NCI-H187 (cell line): ENCODE data around the gene SOX12.
"Not testable (repeated sequence)": the region's sequence is repeated elsewhere in the genome, so short reads cannot be mapped to it uniquely, and the experiment has no call there.

ENCODE experiments used
- DNase-seq, 2 experiments: peaks; one replicate each; lab custom pipeline; 2025; lab: John Stamatoyannopoulos, UW

The SOX12 gene

GRCh38 chr20:362271-363254 lies 37.2 kb downstream of the SOX12 start:
- no peak for DNase-seq

- DNase-seq = no peak
Measured at GRCh38 chr20:363319-364078, 38.1 kb downstream of the SOX12 start.

- no peak for DNase-seq
Measured at GRCh38 chr20:364905-365794, 39.8 kb downstream of the SOX12 start.

GRCh38 chr20:366041-366718 lies 40.8 kb downstream of the SOX12 start:
- DNase-seq = no peak

- DNase-seq = no peak
Measured at GRCh38 chr20:366719-367485, 41.5 kb downstream of the SOX12 start.

GRCh38 chr20:367486-367887 lies 42.1 kb downstream of the SOX12 start:
- DNase-seq = no peak

GRCh38 chr20:368915-369314 lies 43.6 kb downstream of the SOX12 start:
- DNase-seq = no peak

- no peak for DNase-seq
Measured at GRCh38 chr20:370151-370600, 44.8 kb downstream of the SOX12 start.

GRCh38 chr20:370977-371754 lies 45.8 kb downstream of the SOX12 start:
- DNase-seq = no peak

- no peak for DNase-seq
Measured at GRCh38 chr20:371755-372542, 46.6 kb downstream of the SOX12 start.

- not testable (repeated sequence) for DNase-seq
Measured at GRCh38 chr20:372543-373082, 47.3 kb downstream of the SOX12 start.

- DNase-seq = no peak
Measured at GRCh38 chr20:373171-373890, 48.0 kb downstream of the SOX12 start.

GRCh38 chr20:375265-375889 lies 50.0 kb downstream of the SOX12 start:
- DNase-seq = no peak

GRCh38 chr20:376089-376488 lies 50.7 kb downstream of the SOX12 start:
- no peak for DNase-seq

- no peak for DNase-seq
Measured at GRCh38 chr20:376750-377149, 51.4 kb downstream of the SOX12 start.

GRCh38 chr20:377578-377977 lies 52.2 kb downstream of the SOX12 start:
- DNase-seq = not testable (repeated sequence)

- no peak for DNase-seq
Measured at GRCh38 chr20:378961-379336, 53.6 kb downstream of the SOX12 start.
